NCI-H526 (cell line): ENCODE data around the gene PRAMEF5.
"Not testable (repeated sequence)": the region's sequence is repeated elsewhere in the genome, so short reads cannot be mapped to it uniquely, and the experiment has no call there.

Experiments
- DNase-seq, 2 experiments: peaks; one replicate each; lab custom pipeline; 2025; lab: John Stamatoyannopoulos, UW

Gene PRAMEF5

GRCh38 chr1:13253898-13254297, at the start of gene PRAMEF5:
Gene PRAMEF5 (plus strand): TSS chr1:13254198. CDS start chr1:13259269, 5,071 bp downstream.
- DNase-seq = not testable (repeated sequence)

DNA sequence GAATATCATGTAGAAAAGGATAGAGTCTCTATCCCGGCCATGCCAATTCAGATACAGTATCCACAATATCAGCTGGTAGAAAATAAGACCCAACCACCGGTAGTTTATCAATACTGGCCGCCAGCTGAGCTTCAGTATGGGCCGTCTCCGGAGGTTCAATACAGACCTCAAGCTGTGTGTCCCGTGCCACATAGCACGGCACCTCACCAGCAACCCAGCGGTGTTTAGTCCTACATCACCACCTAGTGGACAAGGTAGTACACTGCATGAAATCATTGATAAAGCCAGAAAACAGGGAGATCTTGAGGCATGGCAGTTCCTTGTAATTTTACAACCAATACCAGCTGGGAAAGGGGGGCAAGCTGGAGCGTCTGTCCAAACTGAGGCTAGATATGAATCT, 45.3 kb upstream of the PRAMEF5 start:
- DNase-seq = not testable (repeated sequence)

DNA sequence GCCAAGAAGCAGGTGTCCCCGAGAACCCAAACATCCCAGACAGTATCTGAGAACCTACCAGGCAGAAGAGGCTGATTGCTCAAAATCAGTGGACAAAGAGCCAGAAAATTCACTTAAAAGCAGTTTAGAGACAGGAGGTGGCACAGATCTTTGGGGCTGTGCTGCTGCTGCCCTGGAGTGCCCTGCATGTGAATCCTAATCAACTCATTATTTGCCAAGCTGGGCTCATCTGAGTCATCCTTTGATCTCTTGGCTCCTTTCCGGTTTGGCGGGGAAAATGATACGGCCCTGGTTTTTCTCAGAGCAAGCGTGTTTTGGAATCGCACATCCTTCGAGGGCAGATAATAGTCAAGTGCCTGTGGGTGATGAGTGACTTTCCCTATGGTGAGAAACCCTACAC, 37.4 kb upstream of the PRAMEF5 start:
- DNase-seq = not testable (repeated sequence)

DNA sequence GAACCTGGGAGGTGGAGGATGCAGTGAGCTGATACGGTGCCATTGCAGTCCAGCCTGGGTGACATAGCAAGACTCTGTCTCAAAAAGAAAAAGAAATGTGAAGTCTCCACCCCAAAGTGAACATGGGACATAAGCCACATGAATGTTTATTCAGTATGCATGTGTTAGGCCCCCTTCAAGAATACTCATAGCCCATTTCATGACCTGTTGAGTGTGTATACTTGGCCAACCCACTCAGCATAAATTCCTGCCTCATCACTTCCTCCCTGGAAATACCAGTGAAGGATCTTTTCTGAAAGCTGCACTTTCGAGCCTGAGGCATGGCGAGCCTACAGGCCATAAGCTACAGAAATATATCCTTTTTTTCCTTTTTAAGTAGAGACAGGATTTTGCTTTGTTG, 34.8 kb upstream of the PRAMEF5 start:
- DNase-seq = not testable (repeated sequence)

- DNase-seq = not testable (repeated sequence)
Measured at GRCh38 chr1:13222788-13223187, 31.2 kb upstream of the PRAMEF5 start.

GRCh38 chr1:13224480-13225060, 29.4 kb upstream of the PRAMEF5 start:
- DNase-seq = no peak

GRCh38 chr1:13225675-13226204, 28.3 kb upstream of the PRAMEF5 start, which contains the start of gene PRAMEF18:
Gene PRAMEF18 (minus strand): TSS chr1:13226154. CDS start chr1:13226106, 48 bp downstream.
- DNase-seq = not testable (repeated sequence)

DNA sequence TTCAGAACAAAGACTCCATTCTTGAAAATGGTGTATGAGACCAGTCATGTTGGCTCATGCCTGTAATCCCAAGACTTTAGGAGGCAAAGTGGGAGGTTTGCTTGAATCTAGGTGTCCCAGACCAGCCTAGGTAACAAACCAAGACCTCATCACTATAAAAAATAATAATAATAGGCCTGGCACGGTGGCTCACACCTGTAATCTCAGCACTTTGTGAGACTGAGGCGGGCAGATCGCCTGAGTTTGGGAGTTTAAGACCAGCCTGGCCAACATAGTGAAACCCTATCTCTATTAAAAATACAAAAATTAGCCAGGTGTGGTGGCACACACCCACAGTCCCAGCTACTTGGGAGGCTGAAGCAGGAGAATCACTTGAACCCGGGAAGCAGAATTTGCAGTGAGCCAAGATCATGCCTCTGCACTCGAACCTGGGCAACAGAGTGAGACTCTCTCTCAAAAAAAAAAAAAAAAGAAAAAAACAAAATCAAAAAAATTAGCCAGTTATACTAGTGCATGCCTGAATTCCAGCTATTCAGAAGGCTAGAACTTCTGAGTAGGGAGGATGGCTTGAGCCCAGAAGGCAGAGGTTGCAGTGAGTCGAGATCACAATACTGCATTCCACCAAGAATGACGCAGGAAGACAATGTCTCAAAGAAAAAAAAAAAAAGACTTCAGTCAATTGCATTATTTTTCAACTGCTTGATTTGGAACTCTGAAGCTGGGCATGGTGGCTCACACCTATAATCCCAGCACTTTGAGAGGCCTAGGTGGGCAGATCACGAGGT, 26.5 kb upstream of the PRAMEF5 start:
- DNase-seq = not testable (repeated sequence)

- peak in 1 of 2 experiments; percentile 7 for DNase-seq
Measured at GRCh38 chr1:13228343-13228781, 25.6 kb upstream of the PRAMEF5 start.

- not testable (repeated sequence) for DNase-seq
Measured at GRCh38 chr1:13230096-13230495, 23.9 kb upstream of the PRAMEF5 start.

DNA sequence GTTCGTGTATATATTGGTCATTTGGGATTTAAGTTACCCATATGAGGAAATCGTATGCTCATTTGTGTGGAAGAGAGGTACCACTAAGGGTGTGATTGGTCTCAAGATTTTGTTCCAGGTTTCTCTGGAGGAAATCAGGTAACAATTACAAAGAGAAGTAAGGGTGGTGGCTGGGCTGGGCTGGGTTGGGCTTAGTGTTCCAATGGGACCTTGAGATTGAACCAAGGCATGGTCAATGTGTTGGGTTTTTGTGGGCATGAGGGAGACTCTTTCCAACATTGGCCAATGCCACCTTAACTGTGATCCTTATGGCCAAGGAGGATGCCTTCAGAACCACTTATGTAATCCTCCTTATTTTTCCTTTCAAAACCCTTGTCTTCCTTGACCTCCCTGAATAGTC, 23.4 kb upstream of the PRAMEF5 start:
- not testable (repeated sequence) for DNase-seq

DNA sequence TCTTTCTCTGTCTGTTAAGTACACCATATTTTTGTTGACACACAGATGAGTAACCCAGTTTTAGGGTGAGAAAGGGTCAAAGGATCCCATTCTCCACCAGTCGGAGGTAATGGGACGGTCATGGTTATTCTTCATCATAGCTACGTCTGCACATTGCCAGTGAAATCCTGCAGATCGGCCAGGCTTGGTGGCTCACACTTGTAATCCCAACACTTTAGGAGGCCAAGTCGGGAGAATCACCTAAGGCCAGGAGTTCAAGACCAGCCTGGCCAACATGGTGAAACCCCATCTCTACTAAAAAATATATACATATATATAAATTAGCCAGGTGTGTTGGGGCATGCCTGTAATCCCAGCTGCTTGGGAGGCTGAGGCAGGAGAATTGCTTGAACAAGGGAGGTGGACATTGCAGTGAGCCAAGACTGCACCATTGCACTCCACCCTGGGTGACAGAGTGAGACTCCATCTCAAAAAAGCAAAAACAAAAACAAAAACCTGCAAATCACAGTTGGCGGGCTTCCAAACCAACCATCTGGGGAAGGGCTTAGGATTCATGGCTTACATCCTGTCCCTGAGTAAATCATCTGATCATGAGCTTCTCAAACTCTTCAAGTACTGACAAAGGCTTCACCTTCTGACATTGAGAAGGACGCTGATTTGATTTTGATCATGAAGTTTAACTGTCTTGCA, 22.8 kb upstream of the PRAMEF5 start:
- DNase-seq = not testable (repeated sequence)

DNA sequence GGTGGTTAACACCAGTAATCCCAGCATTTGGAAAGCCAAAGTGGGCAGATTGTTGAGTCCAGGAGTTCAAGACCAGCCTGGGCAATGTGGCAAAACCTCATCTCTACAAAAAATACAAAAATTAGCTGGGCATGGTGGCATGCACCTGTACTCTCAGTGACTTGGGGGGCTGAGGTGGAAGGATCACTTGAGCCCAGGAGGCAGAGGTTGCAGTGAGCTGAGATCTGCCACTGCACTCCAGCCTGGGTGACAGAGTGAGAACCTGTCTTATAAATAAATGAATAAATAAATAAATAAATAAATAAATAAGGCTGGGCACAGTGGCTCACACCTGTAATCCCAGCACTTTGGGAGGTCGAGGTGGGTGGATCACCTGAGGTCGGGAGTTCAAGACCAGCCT, 21.9 kb upstream of the PRAMEF5 start:
- DNase-seq = not testable (repeated sequence)

GRCh38 chr1:13234057-13234456, 19.9 kb upstream of the PRAMEF5 start:
- not testable (repeated sequence) for DNase-seq

- DNase-seq = not testable (repeated sequence)
Measured at GRCh38 chr1:13237572-13237971, 16.4 kb upstream of the PRAMEF5 start.

DNA sequence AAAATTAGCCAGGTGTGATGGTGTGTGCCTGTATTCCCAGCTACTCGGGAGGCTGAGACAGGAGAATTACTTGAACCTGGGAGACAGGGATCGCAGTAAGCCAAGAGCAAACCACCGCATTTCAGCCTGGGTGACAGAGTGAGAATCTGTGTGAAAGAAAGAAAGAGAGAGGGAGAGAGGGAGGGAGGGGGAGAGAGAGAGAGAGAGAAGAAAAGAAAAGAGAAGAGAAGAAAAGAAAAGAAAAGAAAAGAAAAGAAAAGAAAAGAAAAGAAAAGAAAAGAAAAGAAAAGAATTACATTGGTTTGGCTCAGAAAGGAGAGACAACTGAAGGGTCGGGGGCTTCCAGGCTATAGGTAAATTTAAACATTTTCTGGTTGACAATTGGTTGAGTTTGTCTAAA, 14.4 kb upstream of the PRAMEF5 start:
- not testable (repeated sequence) for DNase-seq

- not testable (repeated sequence) for DNase-seq
Measured at GRCh38 chr1:13243536-13244263, 10.3 kb upstream of the PRAMEF5 start.

DNA sequence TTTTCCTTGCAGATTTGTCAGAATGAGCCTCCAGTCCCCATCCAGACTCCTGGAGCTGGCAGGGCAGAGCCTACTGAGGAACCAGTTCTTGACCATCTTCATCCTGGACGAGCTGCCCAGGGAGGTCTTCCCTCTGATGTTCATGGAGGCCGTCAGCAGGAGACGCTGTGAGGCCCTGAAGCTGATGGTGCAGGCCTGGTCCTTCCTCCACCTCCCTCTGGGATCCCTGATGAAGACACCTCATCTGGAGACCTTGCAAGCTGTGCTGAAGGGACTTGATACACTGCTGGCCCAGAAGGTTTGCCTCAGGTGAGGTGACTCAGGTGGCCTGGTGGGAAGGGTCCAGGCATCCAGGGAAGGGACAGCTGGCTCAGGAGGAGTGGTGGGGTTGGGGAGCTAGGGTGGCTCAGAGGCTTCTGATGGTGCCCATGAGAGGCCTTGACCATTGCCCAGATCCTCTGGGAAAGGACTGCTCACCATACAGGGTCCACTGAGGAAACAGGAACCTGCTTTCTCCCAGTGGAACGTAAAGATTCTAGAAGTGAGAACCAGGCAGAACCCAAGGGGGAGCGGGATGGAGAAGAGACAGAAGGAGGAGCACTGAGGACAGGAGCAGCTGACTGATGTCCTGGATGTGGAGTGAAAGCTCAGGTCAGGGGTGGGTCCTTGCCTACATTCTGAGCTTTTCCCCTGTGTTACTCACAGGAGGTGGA, 8.0 kb upstream of the PRAMEF5 start:
- not testable (repeated sequence) for DNase-seq

DNA sequence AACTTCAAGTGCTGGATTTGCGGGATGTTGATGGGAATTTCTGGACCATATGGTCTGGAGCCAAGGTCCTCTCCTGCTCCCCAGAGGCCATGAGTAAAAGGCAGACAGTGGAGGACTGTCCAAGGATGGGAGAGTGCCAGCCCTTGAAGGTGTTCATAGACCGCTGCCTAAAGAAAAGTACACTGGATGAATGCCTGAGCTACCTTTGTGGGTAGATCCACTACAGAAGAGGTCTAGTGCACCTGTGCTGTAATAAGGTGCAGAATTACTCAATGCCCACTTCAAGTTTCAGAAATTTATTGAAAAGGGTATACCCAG, 7.5 kb upstream of the PRAMEF5 start:
- not testable (repeated sequence) for DNase-seq

- not testable (repeated sequence) for DNase-seq
Measured at GRCh38 chr1:13247122-13247521, 6.9 kb upstream of the PRAMEF5 start.

GRCh38 chr1:13265124-13265523, 11.1 kb downstream of the PRAMEF5 start:
- DNase-seq = not testable (repeated sequence)
